Activated naive CD4-positive, alpha-beta T cell treated with anti-CD3 and anti-CD28 coated beads, Interleukin-2, amount 50 U/mL, for 24 hours (primary cell): ENCODE measurements around the gene ERICH4.
"Not testable (repeated sequence)": the region's sequence is repeated elsewhere in the genome, so short reads cannot be mapped to it uniquely, and the experiment has no call there.

Experiments
- H3K27ac Mint-ChIP-seq: one replicate; pipeline ENCODE4 v1.8.0; 2021; ENCODE audit warnings: mild to moderate bottlenecking, mixed read lengths
- H3K27me3 Mint-ChIP-seq: one replicate; pipeline ENCODE4 v1.8.0; 2021; ENCODE audit warnings: mixed read lengths
- H3K36me3 Mint-ChIP-seq: one replicate; pipeline ENCODE4 v1.8.0; 2021; ENCODE audit warnings: mixed read lengths
- H3K4me1 Mint-ChIP-seq: one replicate; pipeline ENCODE4 v1.8.0; 2021; ENCODE audit warnings: mixed read lengths
- H3K4me3 Mint-ChIP-seq: one replicate; pipeline ENCODE4 v1.8.0; 2021; ENCODE audit warnings: mild to moderate bottlenecking, mixed read lengths
- H3K9me3 Mint-ChIP-seq: one replicate; pipeline ENCODE4 v1.8.0; 2021; ENCODE audit warnings: mixed read lengths

ERICH4 gene

GRCh38 chr19:41439441-41440222 is 3.3 kb upstream of the ERICH4 start, which contains the start of gene DMAC2:
DMAC2 (minus strand) TSS chr19:41439912; CDS start chr19:41439899, 13 bp downstream.
- H3K4me1 Mint-ChIP-seq, result peaks cover 6% of the 10 kb centered on the region
- no peak within 1 kb of the TSS for H3K27ac Mint-ChIP-seq
- no peak within 1 kb of the TSS for H3K4me3 Mint-ChIP-seq
- no peaks in the 10 kb centered on the region for H3K9me3 Mint-ChIP-seq
- peaks cover 6% of the 10 kb centered on the region for H3K36me3 Mint-ChIP-seq
- H3K27me3 Mint-ChIP-seq, result no peaks in the 10 kb centered on the region

- H3K27ac Mint-ChIP-seq, result peak overlapping the region; percentile 10
- H3K9me3 Mint-ChIP-seq, result no peaks in the 10 kb centered on the region
- H3K4me3 Mint-ChIP-seq, result no peak overlapping the region
- H3K27me3 Mint-ChIP-seq, result no peaks in the 10 kb centered on the region
- peaks cover 6% of the 10 kb centered on the region for H3K4me1 Mint-ChIP-seq
- H3K36me3 Mint-ChIP-seq, result peaks cover 5% of the 10 kb centered on the region
Measured at GRCh38 chr19:41441321-41441945, 1.5 kb upstream of the ERICH4 start.

DNA sequence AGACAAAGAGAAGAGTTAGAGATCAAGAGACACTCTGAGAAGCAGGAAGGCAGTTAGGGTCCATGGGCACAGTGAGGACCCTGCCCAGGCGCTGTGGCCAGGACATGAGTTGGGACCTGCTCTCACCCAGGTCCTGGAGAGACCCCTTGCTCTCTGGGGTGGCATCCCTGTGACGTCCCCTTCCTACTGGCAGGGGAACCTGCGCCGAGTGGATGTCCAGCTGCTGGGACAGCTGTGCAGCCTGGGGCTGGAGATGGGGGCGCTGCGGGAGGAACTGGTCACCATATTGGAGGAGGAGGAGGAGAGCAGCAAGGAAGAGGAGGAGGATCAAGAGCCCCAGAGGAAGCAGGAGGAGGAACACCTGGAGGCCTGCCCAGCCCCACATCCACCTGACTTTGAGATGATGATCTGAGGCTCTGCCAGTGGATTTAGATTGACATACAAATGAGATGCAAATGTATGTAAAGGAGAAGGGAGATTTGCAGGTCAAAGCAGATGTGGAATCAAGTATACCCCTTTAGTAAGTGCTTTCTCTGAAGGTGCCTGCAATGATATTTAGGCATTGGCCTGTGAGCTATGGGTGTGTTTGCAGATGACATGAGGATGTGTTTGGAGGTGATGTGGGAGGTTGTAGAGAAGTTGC is 978 bp downstream of the ERICH4 start:
- no peak overlapping the region for H3K4me3 Mint-ChIP-seq
- no peaks in the 10 kb centered on the region for H3K9me3 Mint-ChIP-seq
- H3K27me3 Mint-ChIP-seq, result no peaks in the 10 kb centered on the region
- no peaks in the 10 kb centered on the region for H3K36me3 Mint-ChIP-seq
- H3K27ac Mint-ChIP-seq, result peak overlapping the region; percentile 59
- H3K4me1 Mint-ChIP-seq, result no peaks in the 10 kb centered on the region

DNA sequence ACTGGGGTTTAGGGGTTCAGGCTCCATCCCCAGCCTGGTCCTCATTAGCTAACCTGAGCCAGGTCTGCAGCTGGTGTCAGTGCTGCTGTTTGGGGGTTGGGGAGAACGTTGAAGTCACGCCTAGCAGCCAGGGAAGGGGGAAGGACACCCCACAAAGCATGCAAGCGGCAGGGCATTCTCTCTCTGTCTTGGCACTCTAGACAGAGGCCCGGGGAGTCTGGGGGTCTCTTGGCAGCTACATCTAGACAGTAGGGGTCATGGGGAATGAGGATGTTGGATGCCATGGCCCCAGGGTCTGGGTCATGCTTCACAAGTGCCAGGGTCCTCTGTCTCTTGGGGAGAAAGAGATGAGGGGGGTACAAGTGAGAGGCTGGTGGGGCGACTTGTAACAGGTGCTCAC is 2.6 kb downstream of the ERICH4 start:
- no peaks in the 10 kb centered on the region for H3K36me3 Mint-ChIP-seq
- H3K27me3 Mint-ChIP-seq, result peaks cover 1% of the 10 kb centered on the region
- no peaks in the 10 kb centered on the region for H3K9me3 Mint-ChIP-seq
- no peak overlapping the region for H3K27ac Mint-ChIP-seq
- peaks cover 7% of the 10 kb centered on the region for H3K4me1 Mint-ChIP-seq
- no peak overlapping the region for H3K4me3 Mint-ChIP-seq

- H3K27ac Mint-ChIP-seq, result no peak overlapping the region
- peaks cover 7% of the 10 kb centered on the region for H3K4me1 Mint-ChIP-seq
- H3K27me3 Mint-ChIP-seq, result peaks cover 1% of the 10 kb centered on the region
- H3K36me3 Mint-ChIP-seq, result no peaks in the 10 kb centered on the region
- no peaks in the 10 kb centered on the region for H3K9me3 Mint-ChIP-seq
- peak overlapping the region; percentile 30 for H3K4me3 Mint-ChIP-seq
Measured at GRCh38 chr19:41447732-41448332, 4.9 kb downstream of the ERICH4 start.

DNA sequence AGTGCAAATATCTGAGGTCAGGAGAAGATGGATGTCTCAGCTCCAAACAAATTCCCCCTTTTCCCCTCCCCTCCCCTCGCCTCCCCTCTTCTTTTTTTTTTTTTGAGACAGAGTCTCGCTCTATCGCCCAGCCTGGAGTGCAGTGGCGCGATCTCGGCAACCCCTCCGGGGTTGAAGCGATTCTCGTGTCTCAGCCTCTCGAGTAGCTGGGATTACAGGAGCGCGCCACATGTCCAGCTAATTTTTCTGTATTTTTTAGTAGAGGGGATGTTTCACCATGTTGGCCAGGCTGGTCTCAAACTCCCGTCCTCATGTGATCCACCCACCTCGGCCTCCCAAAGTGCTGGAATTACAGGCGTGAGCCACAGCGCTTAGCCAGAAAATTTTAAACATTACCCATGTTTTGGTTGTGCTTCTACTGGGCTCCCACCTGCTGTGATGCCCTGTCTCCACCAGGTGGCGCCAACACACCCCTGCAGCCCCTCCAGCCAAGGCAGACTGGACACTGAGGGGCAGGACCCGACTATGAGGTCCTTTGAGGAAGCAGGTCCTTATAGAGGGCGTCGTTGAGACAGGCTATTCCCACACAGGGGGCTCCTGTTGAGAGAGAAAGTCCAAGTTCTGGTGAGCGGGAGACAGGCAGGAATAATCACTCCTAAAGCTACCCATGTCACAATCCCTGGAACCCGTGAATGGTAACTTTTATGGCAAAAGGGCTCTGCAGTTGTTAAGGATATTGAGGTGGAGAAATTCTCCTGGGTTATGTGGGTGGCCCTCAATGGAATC is 6.3 kb downstream of the ERICH4 start:
- peak overlapping the region; percentile 83 for H3K4me3 Mint-ChIP-seq
- peak overlapping the region; percentile 62 for H3K27ac Mint-ChIP-seq
- peaks cover 7% of the 10 kb centered on the region for H3K4me1 Mint-ChIP-seq
- no peaks in the 10 kb centered on the region for H3K36me3 Mint-ChIP-seq
- H3K9me3 Mint-ChIP-seq, result no peaks in the 10 kb centered on the region
- H3K27me3 Mint-ChIP-seq, result peaks cover 1% of the 10 kb centered on the region

- no peaks in the 10 kb centered on the region for H3K36me3 Mint-ChIP-seq
- peak overlapping the region; percentile 62 for H3K27ac Mint-ChIP-seq
- no peaks in the 10 kb centered on the region for H3K9me3 Mint-ChIP-seq
- H3K27me3 Mint-ChIP-seq, result peaks cover 1% of the 10 kb centered on the region
- peaks cover 7% of the 10 kb centered on the region for H3K4me1 Mint-ChIP-seq
- no peak overlapping the region for H3K4me3 Mint-ChIP-seq
Measured at GRCh38 chr19:41449865-41450178, 6.9 kb downstream of the ERICH4 start.

GRCh38 chr19:41452584-41453275 is 9.8 kb downstream of the ERICH4 start:
- H3K27ac Mint-ChIP-seq, result no peak overlapping the region
- H3K27me3 Mint-ChIP-seq, result peaks cover 1% of the 10 kb centered on the region
- H3K4me1 Mint-ChIP-seq, result peaks cover 23% of the 10 kb centered on the region
- H3K4me3 Mint-ChIP-seq, result no peak overlapping the region
- no peaks in the 10 kb centered on the region for H3K9me3 Mint-ChIP-seq
- no peaks in the 10 kb centered on the region for H3K36me3 Mint-ChIP-seq

GRCh38 chr19:41455936-41456335 is 13.0 kb downstream of the ERICH4 start:
- Mint-ChIP-seq H3K4me1 (peaks cover 22% of the 10 kb centered on the region), H3K27me3 (peaks cover 3% of the 10 kb centered on the region), H3K9me3 (no peaks in the 10 kb centered on the region), H3K4me3 (no peak overlapping the region), H3K27ac (no peak overlapping the region), H3K36me3 (no peaks in the 10 kb centered on the region)

- Mint-ChIP-seq H3K36me3 (no peaks in the 10 kb centered on the region), H3K9me3 (no peaks in the 10 kb centered on the region), H3K27me3 (peaks cover 3% of the 10 kb centered on the region), H3K4me1 (peaks cover 22% of the 10 kb centered on the region), H3K4me3 (no peak overlapping the region), H3K27ac (no peak overlapping the region)
Measured at GRCh38 chr19:41456342-41456918, 13.5 kb downstream of the ERICH4 start.

DNA sequence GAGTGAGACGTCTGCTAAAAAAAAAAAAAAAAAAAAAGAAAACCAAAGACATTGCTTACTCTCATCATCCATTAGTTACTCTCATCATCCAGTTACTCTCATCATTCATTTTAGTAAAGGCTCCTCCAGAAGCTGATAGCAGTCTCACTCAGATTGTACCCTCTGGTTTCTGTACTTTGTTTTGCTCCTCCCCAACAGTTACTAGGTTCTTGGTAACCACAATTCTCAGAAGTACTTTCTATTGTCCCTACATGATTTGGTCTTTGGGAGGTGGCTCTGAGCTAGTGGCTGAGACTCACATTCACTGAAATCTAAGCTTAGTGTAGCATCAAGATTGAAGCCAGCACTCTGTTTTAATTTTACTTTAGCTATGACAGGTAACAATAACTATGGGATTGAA is 14.3 kb downstream of the ERICH4 start:
- Mint-ChIP-seq H3K27me3 (peaks cover 5% of the 10 kb centered on the region), H3K27ac (peak overlapping the region; percentile 0), H3K9me3 (no peaks in the 10 kb centered on the region), H3K4me1 (peaks cover 22% of the 10 kb centered on the region), H3K36me3 (no peaks in the 10 kb centered on the region), H3K4me3 (no peak overlapping the region)

- Mint-ChIP-seq H3K27me3 (peaks cover 21% of the 10 kb centered on the region), H3K9me3 (no peaks in the 10 kb centered on the region), H3K4me1 (peaks cover 8% of the 10 kb centered on the region), H3K36me3 (no peaks in the 10 kb centered on the region), H3K4me3 (no peak overlapping the region), H3K27ac (no peak overlapping the region)
Measured at GRCh38 chr19:41462497-41462896, 19.5 kb downstream of the ERICH4 start.

GRCh38 chr19:41463257-41464256 is 20.6 kb downstream of the ERICH4 start:
- not testable (repeated sequence) for H3K4me3 Mint-ChIP-seq, H3K36me3 Mint-ChIP-seq, H3K9me3 Mint-ChIP-seq, H3K4me1 Mint-ChIP-seq
- Mint-ChIP-seq H3K27ac (peak overlapping the region; percentile 24), H3K27me3 (peaks cover 29% of the 10 kb centered on the region)

GRCh38 chr19:41476583-41476982 is 33.6 kb downstream of the ERICH4 start:
- Mint-ChIP-seq H3K27ac (no peak overlapping the region), H3K4me1 (no peaks in the 10 kb centered on the region), H3K36me3 (peaks cover 4% of the 10 kb centered on the region), H3K27me3 (peaks cover 28% of the 10 kb centered on the region), H3K9me3 (peaks cover 5% of the 10 kb centered on the region), H3K4me3 (no peak overlapping the region)
